ENCODE measurements around the gene HDAC4. TPM values are rescaled to one million over a fixed set of nuclear protein-coding genes. Genes with fewer than 3 reads are reported as not detected.

HDAC4 gene
- polyA plus RNA-seq, 2 of the 4 experiments (the other 2 are of a cell fraction) = 8.6 to 10.4 TPM

DNA sequence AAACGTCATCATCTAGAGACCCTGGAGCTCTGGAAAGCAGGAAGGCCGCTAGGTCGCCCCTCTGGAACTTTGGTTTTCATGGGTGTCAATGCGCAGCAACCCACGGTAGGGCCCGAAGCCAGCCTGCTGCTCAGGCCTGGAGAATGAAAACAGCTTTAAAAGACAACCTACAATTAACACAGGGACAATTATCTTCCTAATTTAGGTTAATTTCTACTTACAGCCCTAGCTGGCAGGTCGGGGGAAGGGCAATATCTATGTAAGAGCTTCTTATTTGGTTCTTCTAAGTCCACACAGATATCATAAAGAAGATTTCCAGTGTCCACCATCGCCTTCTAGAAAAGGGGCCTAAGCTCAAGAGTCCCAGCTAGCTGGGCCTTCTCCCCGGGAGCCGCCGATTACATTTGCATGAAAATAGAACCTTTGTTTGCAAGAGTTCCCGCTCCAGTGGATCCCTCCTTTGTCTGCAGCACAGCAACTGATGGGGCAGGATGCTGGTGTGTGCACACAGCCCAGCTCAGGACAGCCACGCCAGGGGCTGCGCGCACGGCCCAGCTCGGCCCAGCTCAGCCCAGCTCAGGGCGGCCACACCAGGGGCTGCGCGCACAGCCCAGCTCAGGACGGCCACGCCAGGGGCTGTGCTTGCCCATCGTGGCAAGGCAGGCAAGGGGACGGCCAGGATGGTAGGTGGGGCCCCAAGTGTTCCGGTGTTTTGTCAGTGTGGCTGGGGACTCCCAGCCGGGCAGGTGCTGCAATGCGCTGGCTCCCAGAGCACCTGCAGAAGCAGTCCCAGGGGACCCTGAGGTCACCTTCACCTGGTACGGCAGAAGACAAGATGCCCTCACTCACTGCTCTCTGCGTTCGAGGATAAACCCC lies 109.1 kb downstream of the HDAC4 start:
- DNase-seq (ENCODE audit: low read depth in 1 of 2, low spot score in 1 of 2) (no peak), ATAC-seq (no peak), FAIRE-seq (no peak)
- 90% methylated on average over 17 of the region's 30 CpGs for WGBS (ENCODE audit: missing lambda C conversion rate)
- H3K4me1 ChIP-seq = peaks cover 16% of the 10 kb centered on the region
- H3K27ac ChIP-seq = no peak overlapping the region
- no peaks in the 10 kb centered on the region for H3K9me3 ChIP-seq
- TF ChIP-seq HOXB13 (CRISPR knock-in tag; IDR thresholded peaks at IDR 0.05; ENCODE audit: low read depth) (no peak), RAD21 (conservative IDR thresholded peaks at IDR 0.05 in 1 of 2, IDR thresholded peaks at IDR 0.05 in 1 of 2) (no peak), USF2 (IDR thresholded peaks at IDR 0.05) (no peak), RARB (CRISPR knock-in tag; IDR thresholded peaks at IDR 0.05) (no peak)
- H3K4me2 ChIP-seq = no peak overlapping the region
- no peak overlapping the region for H3K4me3 ChIP-seq
- ChIA-PET CTCF (interaction anchor here (1.1 to 2.0 kb wide), 2 partner anchors 16 to 96 kb away, joined by 3 to 8 read pairs; no protein-coding TSS in a partner anchor), POLR2A (no interaction called here)

DNA sequence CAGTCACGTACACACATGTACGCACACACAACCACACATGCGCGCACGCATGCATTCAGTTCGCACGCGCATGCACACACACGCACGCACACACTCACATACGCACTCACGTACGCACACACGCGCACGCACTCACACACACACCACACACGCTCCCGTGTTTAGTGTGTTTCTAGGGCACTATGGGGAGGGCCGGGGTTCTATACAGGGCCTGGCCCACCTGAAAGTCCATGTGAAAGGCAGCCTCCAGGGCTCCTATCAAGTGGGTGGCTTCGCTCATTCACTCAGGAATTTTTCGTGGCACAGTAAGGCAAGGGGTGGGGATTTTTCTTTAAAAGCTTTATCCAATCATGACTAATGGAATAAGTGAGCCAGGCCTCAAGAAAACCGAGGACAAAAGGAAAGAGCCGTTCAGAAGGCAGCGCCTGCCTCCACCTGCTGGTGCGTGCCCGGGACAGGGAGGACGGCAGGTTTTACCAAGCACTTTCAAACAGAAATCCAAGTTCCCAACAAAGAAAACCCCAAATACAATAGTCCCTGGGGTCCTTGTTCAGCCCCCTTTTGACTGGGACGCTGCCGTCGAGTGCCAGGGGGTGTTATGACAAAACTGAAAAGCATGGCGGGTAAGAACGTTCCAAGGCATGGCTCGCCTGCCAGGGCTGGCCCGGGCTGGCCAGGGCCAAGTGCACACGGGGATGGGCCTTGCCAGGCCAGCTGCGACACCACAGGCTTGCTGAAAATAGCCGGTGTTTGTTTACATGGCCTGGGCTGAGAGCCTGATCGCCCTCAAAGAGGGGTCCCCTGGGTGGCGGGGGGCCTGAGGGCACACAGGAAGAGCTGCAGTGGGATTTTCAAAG lies 110.0 kb downstream of the HDAC4 start:
- peaks cover 16% of the 10 kb centered on the region for H3K4me1 ChIP-seq
- H3K27ac ChIP-seq = no peak overlapping the region
- H3K4me3 ChIP-seq = no peak overlapping the region
- POLR2A ChIA-PET = no interaction called here
- H3K9me3 ChIP-seq = no peaks in the 10 kb centered on the region
- CTCF ChIA-PET = interaction anchor here (1.1 to 2.0 kb wide), 2 partner anchors 15 to 97 kb away, joined by 3 to 8 read pairs; no protein-coding TSS in a partner anchor
- FAIRE-seq (no peak), DNase-seq (ENCODE audit: low read depth in 1 of 2, low spot score in 1 of 2) (no peak), ATAC-seq (no peak)
- WGBS (ENCODE audit: missing lambda C conversion rate) = 89% methylated on average over 38 of the region's 39 CpGs
- TF ChIP-seq RAD21 (conservative IDR thresholded peaks at IDR 0.05 in 1 of 2, IDR thresholded peaks at IDR 0.05 in 1 of 2) (no peak), CHD2 (IDR thresholded peaks at IDR 0.05; ENCODE audit: low read length, partially characterized antibody) (no peak), ATOH8 (CRISPR knock-in tag; IDR thresholded peaks at IDR 0.05; ENCODE audit: low read depth) (no peak), EP300 (IDR thresholded peaks at IDR 0.05) (no peak), MAFK (IDR thresholded peaks at IDR 0.05; ENCODE audit: partially characterized antibody) (no peak), ZC3H11A (IDR thresholded peaks at IDR 0.05) (no peak), MAX (IDR thresholded peaks at IDR 0.05) (no peak), SREBF2 (IDR thresholded peaks at IDR 0.05) (no peak), HMGXB4 (CRISPR knock-in tag; IDR thresholded peaks at IDR 0.05; ENCODE audit: borderline replicate concordance) (no peak), FOSL2 (IDR thresholded peaks at IDR 0.05) (no peak), FOSL2 (CRISPR knock-in tag; IDR thresholded peaks at IDR 0.05) (no peak), ZNF302 (CRISPR knock-in tag; IDR thresholded peaks at IDR 0.05) (no peak), ESRRA (IDR thresholded peaks at IDR 0.05; ENCODE audit: borderline replicate concordance, low read length) (no peak), NFE2L2 (conservative IDR thresholded peaks at IDR 0.05; ENCODE audit: low read length) (no peak), ZFP36 (IDR thresholded peaks at IDR 0.05; ENCODE audit: borderline replicate concordance, partially characterized antibody) (no peak), KDM5A (IDR thresholded peaks at IDR 0.05) (no peak)
- TF ChIP-seq, protein P1, sequence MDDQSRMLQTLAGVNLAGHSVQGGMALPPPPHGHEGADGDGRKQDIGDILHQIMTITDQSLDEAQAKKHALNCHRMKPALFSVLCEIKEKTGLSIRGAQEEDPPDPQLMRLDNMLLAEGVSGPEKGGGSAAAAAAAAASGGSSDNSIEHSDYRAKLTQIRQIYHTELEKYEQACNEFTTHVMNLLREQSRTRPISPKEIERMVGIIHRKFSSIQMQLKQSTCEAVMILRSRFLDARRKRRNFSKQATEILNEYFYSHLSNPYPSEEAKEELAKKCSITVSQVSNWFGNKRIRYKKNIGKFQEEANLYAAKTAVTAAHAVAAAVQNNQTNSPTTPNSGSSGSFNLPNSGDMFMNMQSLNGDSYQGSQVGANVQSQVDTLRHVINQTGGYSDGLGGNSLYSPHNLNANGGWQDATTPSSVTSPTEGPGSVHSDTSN (IDR thresholded peaks at IDR 0.05) = no peak
- TF ChIP-seq, protein P2, sequence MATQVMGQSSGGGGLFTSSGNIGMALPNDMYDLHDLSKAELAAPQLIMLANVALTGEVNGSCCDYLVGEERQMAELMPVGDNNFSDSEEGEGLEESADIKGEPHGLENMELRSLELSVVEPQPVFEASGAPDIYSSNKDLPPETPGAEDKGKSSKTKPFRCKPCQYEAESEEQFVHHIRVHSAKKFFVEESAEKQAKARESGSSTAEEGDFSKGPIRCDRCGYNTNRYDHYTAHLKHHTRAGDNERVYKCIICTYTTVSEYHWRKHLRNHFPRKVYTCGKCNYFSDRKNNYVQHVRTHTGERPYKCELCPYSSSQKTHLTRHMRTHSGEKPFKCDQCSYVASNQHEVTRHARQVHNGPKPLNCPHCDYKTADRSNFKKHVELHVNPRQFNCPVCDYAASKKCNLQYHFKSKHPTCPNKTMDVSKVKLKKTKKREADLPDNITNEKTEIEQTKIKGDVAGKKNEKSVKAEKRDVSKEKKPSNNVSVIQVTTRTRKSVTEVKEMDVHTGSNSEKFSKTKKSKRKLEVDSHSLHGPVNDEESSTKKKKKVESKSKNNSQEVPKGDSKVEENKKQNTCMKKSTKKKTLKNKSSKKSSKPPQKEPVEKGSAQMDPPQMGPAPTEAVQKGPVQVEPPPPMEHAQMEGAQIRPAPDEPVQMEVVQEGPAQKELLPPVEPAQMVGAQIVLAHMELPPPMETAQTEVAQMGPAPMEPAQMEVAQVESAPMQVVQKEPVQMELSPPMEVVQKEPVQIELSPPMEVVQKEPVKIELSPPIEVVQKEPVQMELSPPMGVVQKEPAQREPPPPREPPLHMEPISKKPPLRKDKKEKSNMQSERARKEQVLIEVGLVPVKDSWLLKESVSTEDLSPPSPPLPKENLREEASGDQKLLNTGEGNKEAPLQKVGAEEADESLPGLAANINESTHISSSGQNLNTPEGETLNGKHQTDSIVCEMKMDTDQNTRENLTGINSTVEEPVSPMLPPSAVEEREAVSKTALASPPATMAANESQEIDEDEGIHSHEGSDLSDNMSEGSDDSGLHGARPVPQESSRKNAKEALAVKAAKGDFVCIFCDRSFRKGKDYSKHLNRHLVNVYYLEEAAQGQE (IDR thresholded peaks at IDR 0.05) = no peak
- no peak overlapping the region for H3K4me2 ChIP-seq

Data from A549 (cell line).